H1 (cell line): ENCODE data around the gene CEACAM16. TPM values are rescaled to one million over a fixed set of nuclear protein-coding genes. Genes with fewer than 3 reads are reported as not detected.

Experiments
- BACH1 ChIP-seq: IDR thresholded peaks from 2 replicates; pipeline ENCODE4 v1.6.1; 2012; ENCODE audit warnings: low read length, improper control_type of control experiment
- CHD7 ChIP-seq: fragments of 300-600 bp; sonication (generic); IDR thresholded peaks from 2 replicates; pipeline ENCODE4 v1.7.1; 2012; ENCODE audit warnings: low read length, moderate library complexity, mild to moderate bottlenecking, inconsistent platforms; ENCODE audit not compliant: insufficient replicate concordance
- HDAC6 ChIP-seq: IDR thresholded peaks from one replicate; pipeline ENCODE4 v1.7.1; 2012; ENCODE audit warnings: low read depth, mild to moderate bottlenecking, inconsistent platforms, low read length, moderate library complexity
- MAFK ChIP-seq: IDR thresholded peaks from 2 replicates; pipeline ENCODE4 v1.6.1; 2012; ENCODE audit warnings: low read depth, mild to moderate bottlenecking, improper control_type of control experiment, low read length
- polyA plus RNA-seq, 7 experiments: library from polyadenylated mRNA; depleted of rRNA in 3 of 7; stranded (reverse) in 5 of 7; unstranded in 2 of 7; fragments of >200 nt in 5 of 7; fragments of 200-250 nt in 2 of 7; gene quantifications; 1 replicate in 5 of 7; 2 replicates in 1 of 7; 4 replicates in 1 of 7; pipeline versions ENCODE4 v1.2.1 to v1.2.3, GENCODE V29; 2011 to 2013; ENCODE audit warnings: missing spikeins in 2 of 7, mixed read lengths in 2 of 7
- total RNA-seq: library from RNA; stranded (reverse); fragmentation: NEBNext Ultra II Directional; extraction: Animal tissue kit (Norgen Biotek cat#: 25700); gene quantifications from 2 replicates; pipeline ENCODE4 v1.2.1, GENCODE V29; 2021

CEACAM16 gene
- total and polyA plus RNA-seq, 2 of the 8 experiments (the other 6 are each of a cell fraction or from before 2014, with no cell fraction given), result not detected

DNA sequence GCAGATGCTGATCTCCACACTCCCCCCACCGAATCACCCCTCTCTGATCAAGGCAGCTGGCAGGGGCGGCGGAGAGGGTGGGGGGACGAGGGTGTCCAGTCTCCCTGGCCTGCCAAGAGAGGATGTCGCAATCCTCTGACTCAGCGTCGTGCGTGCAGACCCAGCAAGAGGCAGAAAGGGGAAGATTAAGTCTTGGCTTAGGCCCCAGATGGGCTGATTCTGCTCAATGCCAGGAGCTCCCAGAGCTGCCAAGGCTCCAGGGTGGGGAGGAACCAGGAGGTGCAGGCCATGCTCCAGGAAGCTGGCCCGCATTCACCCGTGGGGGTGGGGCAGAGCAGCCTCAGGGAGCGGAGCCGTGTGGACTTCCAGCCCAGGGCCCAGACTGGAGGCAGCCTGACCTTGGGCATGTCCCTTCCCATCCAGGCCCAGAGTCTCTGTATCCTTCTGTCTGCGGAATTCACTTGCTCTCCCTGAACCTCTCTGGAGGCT is 42.9 kb downstream of the CEACAM16 start (continued):
- no peak for TF ChIP-seq CHD7
- peak; percentile 60 for TF ChIP-seq BACH1
- TF ChIP-seq HDAC6, result no peak
- TF ChIP-seq MAFK, result peak; percentile 7; the same call in 1 of the 2 replicates
